Neural progenitor cell (in vitro differentiated cells): ENCODE results near the gene SAPCD1.

Experiments used
- EZH2phosphoT487 ChIP-seq: fragments of 200-600 bp; sonication (generic); IDR thresholded peaks from 2 replicates; pipeline ENCODE4 v1.6.1; 2017; ENCODE audit warnings: antibody characterized with exemption
- TF ChIP-seq, protein P1 (sequence below): fragments of 200-600 bp; sonication (generic); IDR thresholded peaks from 2 replicates; pipeline ENCODE4 v1.5.1; 2017; ENCODE audit warnings: antibody characterized with exemption, mild to moderate bottlenecking

- TF ChIP-seq, protein P1, sequence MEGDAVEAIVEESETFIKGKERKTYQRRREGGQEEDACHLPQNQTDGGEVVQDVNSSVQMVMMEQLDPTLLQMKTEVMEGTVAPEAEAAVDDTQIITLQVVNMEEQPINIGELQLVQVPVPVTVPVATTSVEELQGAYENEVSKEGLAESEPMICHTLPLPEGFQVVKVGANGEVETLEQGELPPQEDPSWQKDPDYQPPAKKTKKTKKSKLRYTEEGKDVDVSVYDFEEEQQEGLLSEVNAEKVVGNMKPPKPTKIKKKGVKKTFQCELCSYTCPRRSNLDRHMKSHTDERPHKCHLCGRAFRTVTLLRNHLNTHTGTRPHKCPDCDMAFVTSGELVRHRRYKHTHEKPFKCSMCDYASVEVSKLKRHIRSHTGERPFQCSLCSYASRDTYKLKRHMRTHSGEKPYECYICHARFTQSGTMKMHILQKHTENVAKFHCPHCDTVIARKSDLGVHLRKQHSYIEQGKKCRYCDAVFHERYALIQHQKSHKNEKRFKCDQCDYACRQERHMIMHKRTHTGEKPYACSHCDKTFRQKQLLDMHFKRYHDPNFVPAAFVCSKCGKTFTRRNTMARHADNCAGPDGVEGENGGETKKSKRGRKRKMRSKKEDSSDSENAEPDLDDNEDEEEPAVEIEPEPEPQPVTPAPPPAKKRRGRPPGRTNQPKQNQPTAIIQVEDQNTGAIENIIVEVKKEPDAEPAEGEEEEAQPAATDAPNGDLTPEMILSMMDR: no peak
- no peak for TF ChIP-seq EZH2phosphoT487
Observed at GRCh38 chr6:31777667-31778050, 15.2 kb downstream of the SAPCD1 start.
